Vagina (tissue), 2 donors: ENCODE results near the gene P4HA1.

Source experiments
- POLR2A ChIP-seq, 2 donors: fragments of 450-650 bp; IDR thresholded peaks; one replicate each; pipeline ENCODE4 v1.6.1; 2017; ENCODE audit warnings: antibody characterized with exemption in 2 of 2, mild to moderate bottlenecking in 2 of 2, moderate library complexity in 2 of 2
- POLR2AphosphoS5 ChIP-seq, 2 donors: sonication (generic); formaldehyde crosslinking; IDR thresholded peaks; one replicate each; pipeline ENCODE4 v1.9.0; 2017; ENCODE audit warnings: antibody characterized with exemption in 2 of 2, mild to moderate bottlenecking in 2 of 2, low read depth in 1 of 2; ENCODE audit not compliant: insufficient read depth in 1 of 2
- TF ChIP-seq, protein P1 (sequence below), 3 experiments: fragments of 450-650 bp in 2 of 3; fragments of 200-600 bp in 1 of 3; sonication (generic) in 1 of 3; IDR thresholded peaks; one replicate each; pipeline ENCODE4 v1.5.1; 2017 to 2019; ENCODE audit warnings: antibody characterized with exemption in 3 of 3, mild to moderate bottlenecking in 2 of 3, moderate library complexity in 2 of 3

- TF ChIP-seq POLR2A (IDR thresholded peaks at IDR 0.05) = no peak
- TF ChIP-seq, protein P1, sequence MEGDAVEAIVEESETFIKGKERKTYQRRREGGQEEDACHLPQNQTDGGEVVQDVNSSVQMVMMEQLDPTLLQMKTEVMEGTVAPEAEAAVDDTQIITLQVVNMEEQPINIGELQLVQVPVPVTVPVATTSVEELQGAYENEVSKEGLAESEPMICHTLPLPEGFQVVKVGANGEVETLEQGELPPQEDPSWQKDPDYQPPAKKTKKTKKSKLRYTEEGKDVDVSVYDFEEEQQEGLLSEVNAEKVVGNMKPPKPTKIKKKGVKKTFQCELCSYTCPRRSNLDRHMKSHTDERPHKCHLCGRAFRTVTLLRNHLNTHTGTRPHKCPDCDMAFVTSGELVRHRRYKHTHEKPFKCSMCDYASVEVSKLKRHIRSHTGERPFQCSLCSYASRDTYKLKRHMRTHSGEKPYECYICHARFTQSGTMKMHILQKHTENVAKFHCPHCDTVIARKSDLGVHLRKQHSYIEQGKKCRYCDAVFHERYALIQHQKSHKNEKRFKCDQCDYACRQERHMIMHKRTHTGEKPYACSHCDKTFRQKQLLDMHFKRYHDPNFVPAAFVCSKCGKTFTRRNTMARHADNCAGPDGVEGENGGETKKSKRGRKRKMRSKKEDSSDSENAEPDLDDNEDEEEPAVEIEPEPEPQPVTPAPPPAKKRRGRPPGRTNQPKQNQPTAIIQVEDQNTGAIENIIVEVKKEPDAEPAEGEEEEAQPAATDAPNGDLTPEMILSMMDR (IDR thresholded peaks at IDR 0.05) = no peak
- no peak for TF ChIP-seq POLR2AphosphoS5 (IDR thresholded peaks at IDR 0.05; ENCODE audit: insufficient read depth in 1 of 2, low read depth in 1 of 2)
Measured at GRCh38 chr10:73003822-73004221, 92.8 kb downstream of the P4HA1 start.
